ENCODE data around the gene SLC25A26. TPM values are rescaled to one million over a fixed set of nuclear protein-coding genes. Genes with fewer than 3 reads are reported as not detected.
A peak's percentile ranks its signal among the peaks of the same experiment; 100 is the strongest.

Gene SLC25A26
- polyA plus RNA-seq, 1 donor (not counting 4 experiments of a cell fraction or from before 2014, with no cell fraction given): 25.2 TPM

DNA sequence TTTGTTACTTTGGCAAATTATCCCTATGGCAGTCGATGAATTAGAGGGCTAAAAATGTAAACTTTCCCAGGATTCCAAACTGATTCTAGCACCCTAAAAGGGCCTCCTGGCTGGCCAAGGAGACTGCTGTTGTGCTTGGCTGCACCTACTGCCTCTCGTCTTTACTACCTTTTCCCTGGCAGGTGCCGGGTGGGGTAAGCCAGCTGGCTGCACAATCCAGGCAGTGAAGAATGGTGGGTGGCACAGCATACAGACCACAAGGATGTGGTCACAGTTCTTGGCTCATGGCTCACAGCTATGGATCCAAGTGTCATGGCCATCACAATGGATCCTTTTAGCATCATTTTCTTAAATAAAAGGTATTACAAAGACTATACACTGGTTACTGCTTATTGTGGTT lies 20.7 kb upstream of the SLC25A26 start:
- Histone ChIP-seq H3K9ac (ENCODE audit: control insufficient read depth, extremely low read depth, insufficient read depth, low read length) (no peak overlapping the region), H3K27me3 (ENCODE audit: control insufficient read depth, extremely low read depth, insufficient read depth, low read length) (peaks cover 3% of the 10 kb centered on the region), H3K27ac (ENCODE audit: control insufficient read depth, insufficient read depth, low read length) (no peak overlapping the region), H3K36me3 (ENCODE audit: control insufficient read depth in 2 of 2, extremely low read depth in 1 of 2, insufficient read depth in 2 of 2, low read length in 2 of 2) (no peaks in the 10 kb centered on the region), H3K9me1 (ENCODE audit: control insufficient read depth, extremely low read depth, insufficient read depth, low read length) (peaks cover 2% of the 10 kb centered on the region), H3K4me2 (ENCODE audit: control insufficient read depth, extremely low read depth, insufficient read depth, low read depth, low read length) (no peak overlapping the region), H4K20me1 (ENCODE audit: control insufficient read depth, extremely low read depth, insufficient read depth, low read length) (no peaks in the 10 kb centered on the region), H3K9me3 (ENCODE audit: control insufficient read depth, low read depth, low read length) (no peaks in the 10 kb centered on the region), H3K4me3 (ENCODE audit: control insufficient read depth in 2 of 3, extremely low read depth in 1 of 3, insufficient read depth in 2 of 3, low read depth in 1 of 3, low read length in 3 of 3) (no peak overlapping the region), H3K79me2 (ENCODE audit: control insufficient read depth, insufficient read depth, low read length) (no peaks in the 10 kb centered on the region), H3K4me1 (ENCODE audit: control insufficient read depth, extremely low read depth, insufficient read depth, low read length) (peaks cover 4% of the 10 kb centered on the region), H2AFZ (ENCODE audit: control insufficient read depth, low read length) (no peak overlapping the region)
- TF ChIP-seq EZH2 (IDR thresholded peaks at IDR 0.05; ENCODE audit: low read length): no peak
- TF ChIP-seq, protein P1, sequence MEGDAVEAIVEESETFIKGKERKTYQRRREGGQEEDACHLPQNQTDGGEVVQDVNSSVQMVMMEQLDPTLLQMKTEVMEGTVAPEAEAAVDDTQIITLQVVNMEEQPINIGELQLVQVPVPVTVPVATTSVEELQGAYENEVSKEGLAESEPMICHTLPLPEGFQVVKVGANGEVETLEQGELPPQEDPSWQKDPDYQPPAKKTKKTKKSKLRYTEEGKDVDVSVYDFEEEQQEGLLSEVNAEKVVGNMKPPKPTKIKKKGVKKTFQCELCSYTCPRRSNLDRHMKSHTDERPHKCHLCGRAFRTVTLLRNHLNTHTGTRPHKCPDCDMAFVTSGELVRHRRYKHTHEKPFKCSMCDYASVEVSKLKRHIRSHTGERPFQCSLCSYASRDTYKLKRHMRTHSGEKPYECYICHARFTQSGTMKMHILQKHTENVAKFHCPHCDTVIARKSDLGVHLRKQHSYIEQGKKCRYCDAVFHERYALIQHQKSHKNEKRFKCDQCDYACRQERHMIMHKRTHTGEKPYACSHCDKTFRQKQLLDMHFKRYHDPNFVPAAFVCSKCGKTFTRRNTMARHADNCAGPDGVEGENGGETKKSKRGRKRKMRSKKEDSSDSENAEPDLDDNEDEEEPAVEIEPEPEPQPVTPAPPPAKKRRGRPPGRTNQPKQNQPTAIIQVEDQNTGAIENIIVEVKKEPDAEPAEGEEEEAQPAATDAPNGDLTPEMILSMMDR (optimal IDR thresholded peaks at IDR 0.05 in 1 of 3, IDR thresholded peaks at IDR 0.05 in 1 of 3, conservative IDR thresholded peaks at IDR 0.05 in 1 of 3; ENCODE audit: extremely low read depth in 1 of 3, insufficient read depth in 2 of 3, low read length in 3 of 3): peak in 1 of 3 experiments; percentile 29
- no peak for DNase-seq (ENCODE audit: low read depth, low spot score)
- no peak for FAIRE-seq
- dilution Hi-C loops (cut with MboI; ENCODE audit: extremely low pct_ligation_motif_present, low sequenced_read_pairs): no loop called here

DNA sequence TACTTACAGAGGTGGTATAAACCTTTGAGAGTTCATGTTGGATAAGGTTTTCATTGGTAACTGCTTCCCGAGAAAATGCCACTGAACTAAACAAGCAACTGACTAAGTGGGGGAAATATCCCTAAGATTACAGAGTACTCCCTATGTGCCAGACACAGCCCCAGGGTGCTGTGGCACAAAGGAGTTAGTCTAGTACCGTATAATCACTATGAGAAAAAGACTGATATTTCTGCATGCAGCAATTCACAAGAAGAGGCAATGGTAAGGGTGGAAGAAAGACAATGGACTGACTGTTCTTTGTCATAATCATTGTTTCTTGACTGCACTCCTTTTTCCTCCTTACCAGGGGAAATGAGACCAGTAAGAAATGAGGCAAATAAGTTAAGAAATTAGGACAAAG lies 20.0 kb upstream of the SLC25A26 start:
- FAIRE-seq: no peak

More for the DNA sequence above, 20.0 kb upstream of the SLC25A26 start:
- no peak overlapping the region for H2AFZ ChIP-seq (ENCODE audit: control insufficient read depth, low read length)
- dilution Hi-C loops (cut with MboI; ENCODE audit: extremely low pct_ligation_motif_present, low sequenced_read_pairs): no loop called here
- TF ChIP-seq, protein P1 (optimal IDR thresholded peaks at IDR 0.05 in 1 of 3, IDR thresholded peaks at IDR 0.05 in 1 of 3, conservative IDR thresholded peaks at IDR 0.05 in 1 of 3; ENCODE audit: extremely low read depth in 1 of 3, insufficient read depth in 2 of 3, low read length in 3 of 3): no peak
- TF ChIP-seq EZH2 (IDR thresholded peaks at IDR 0.05; ENCODE audit: low read length): no peak
- H3K4me3 ChIP-seq (ENCODE audit: control insufficient read depth in 2 of 3, extremely low read depth in 1 of 3, insufficient read depth in 2 of 3, low read depth in 1 of 3, low read length in 3 of 3): no peak overlapping the region
- H4K20me1 ChIP-seq (ENCODE audit: control insufficient read depth, extremely low read depth, insufficient read depth, low read length): no peaks in the 10 kb centered on the region
- peaks cover 3% of the 10 kb centered on the region for H3K27me3 ChIP-seq (ENCODE audit: control insufficient read depth, extremely low read depth, insufficient read depth, low read length)
- H3K9me3 ChIP-seq (ENCODE audit: control insufficient read depth, low read depth, low read length): no peaks in the 10 kb centered on the region
- no peak overlapping the region for H3K27ac ChIP-seq (ENCODE audit: control insufficient read depth, insufficient read depth, low read length)
- no peak overlapping the region for H3K9ac ChIP-seq (ENCODE audit: control insufficient read depth, extremely low read depth, insufficient read depth, low read length)
- peaks cover 2% of the 10 kb centered on the region for H3K9me1 ChIP-seq (ENCODE audit: control insufficient read depth, extremely low read depth, insufficient read depth, low read length)
- H3K4me1 ChIP-seq (ENCODE audit: control insufficient read depth, extremely low read depth, insufficient read depth, low read length): no peaks in the 10 kb centered on the region
- no peaks in the 10 kb centered on the region for H3K36me3 ChIP-seq (ENCODE audit: control insufficient read depth in 2 of 2, extremely low read depth in 1 of 2, insufficient read depth in 2 of 2, low read length in 2 of 2)
- H3K4me2 ChIP-seq (ENCODE audit: control insufficient read depth, extremely low read depth, insufficient read depth, low read depth, low read length): no peak overlapping the region
- no peak for DNase-seq (ENCODE audit: low read depth, low spot score)
- no peaks in the 10 kb centered on the region for H3K79me2 ChIP-seq (ENCODE audit: control insufficient read depth, insufficient read depth, low read length)
